BLaER1 treated with 17β-estradiol and CSF1 and Interleukin-3, amounts not matched to agents 10 nM and 100 nM (cell line): Measurements from ENCODE around the gene IGFBP2.

Experiments used
- H3K27ac ChIP-seq, 11 experiments: shearing (Covaris generic); formaldehyde crosslinking; 2 replicates each; pipeline ENCODE4 v1.8.1; 2022
- H3K27me3 ChIP-seq, 11 experiments: shearing (Covaris generic); formaldehyde crosslinking; 2 replicates each; pipeline ENCODE4 v1.8.1; 2022
- H3K36me3 ChIP-seq, 11 experiments: shearing (Covaris generic); formaldehyde crosslinking; 2 replicates each; pipeline ENCODE4 v1.8.1; 2022
- H3K4me1 ChIP-seq, 10 experiments: shearing (Covaris generic); formaldehyde crosslinking; 2 replicates each; pipeline ENCODE4 v1.8.1; 2022
- H3K4me2 ChIP-seq, 11 experiments: shearing (Covaris generic); formaldehyde crosslinking; 2 replicates each; pipeline ENCODE4 v1.8.1; 2022
- H3K4me3 ChIP-seq, 10 experiments: shearing (Covaris generic); formaldehyde crosslinking; 2 replicates each; pipeline ENCODE4 v1.8.1; 2022
- H3K9ac ChIP-seq, 11 experiments: shearing (Covaris generic); formaldehyde crosslinking; 2 replicates each; pipeline ENCODE4 v1.8.1; 2022
- H3K9me3 ChIP-seq, 11 experiments: shearing (Covaris generic); formaldehyde crosslinking; replicated peaks in 1 of 11; 2 replicates each; pipeline ENCODE4 v1.8.1; 2022
- H4K20me1 ChIP-seq, 11 experiments: shearing (Covaris generic); formaldehyde crosslinking; 2 replicates each; pipeline ENCODE4 v1.8.1; 2022
- Cebpa-rat ChIP-seq, 11 experiments: shearing (Covaris generic); IDR thresholded peaks; 2 replicates each; pipeline ENCODE4 v1.8.1; 2022

Gene IGFBP2

GRCh38 chr2:216632952-216633615, at the start of gene IGFBP2:
TSS of gene IGFBP2 (plus strand) at chr2:216633420. CDS start at chr2:216633524, 104 bp downstream.
- H3K4me1 ChIP-seq = peaks cover 40 to 57% (median 50%) of the 10 kb centered on the region in 10 experiments
- peak within 1 kb of the TSS; percentile 81 to 100 (median 98) for H3K4me2 ChIP-seq
- H3K27me3 ChIP-seq = peaks cover 44 to 65% (median 61%) of the 10 kb centered on the region in 11 experiments

GRCh38 chr2:216583606-216584005, 49.6 kb upstream of the IGFBP2 start:
- H3K9ac ChIP-seq = no peak overlapping the region
- no peak overlapping the region for H3K4me3 ChIP-seq
- no peak overlapping the region for H3K4me2 ChIP-seq
- no peaks in the 10 kb centered on the region for H3K27me3 ChIP-seq
- H3K36me3 ChIP-seq = no peaks in the 10 kb centered on the region
- no peak for TF ChIP-seq Cebpa-rat (IDR thresholded peaks at IDR 0.05)
- peaks cover 0 to 5% (median 0%) of the 10 kb centered on the region in 11 experiments; a peak in 1 of 22 replicates for H3K9me3 ChIP-seq
- H3K4me1 ChIP-seq = peaks cover 3 to 25% (median 18%) of the 10 kb centered on the region in 10 experiments; a peak in 19 of 20 replicates
- H3K27ac ChIP-seq = no peak overlapping the region
- H4K20me1 ChIP-seq = no peaks in the 10 kb centered on the region

More at GRCh38 chr2:216632952-216633615, at the start of gene IGFBP2:
- no peak for TF ChIP-seq Cebpa-rat (IDR thresholded peaks at IDR 0.05)
- H3K9ac ChIP-seq = peak within 1 kb of the TSS; percentile 60 to 89 (median 80)
- H3K27ac ChIP-seq = peak within 1 kb of the TSS in 9 of 11 experiments; percentile 65 to 85 (median 81); a peak in 18 of 22 replicates
- H4K20me1 ChIP-seq = peaks cover 0 to 44% (median 18%) of the 10 kb centered on the region in 11 experiments; a peak in 12 of 22 replicates
- H3K4me3 ChIP-seq = peak within 1 kb of the TSS; percentile 69 to 90 (median 82)
- H3K36me3 ChIP-seq = peaks cover 0 to 10% (median 5%) of the 10 kb centered on the region in 11 experiments; a peak in 8 of 22 replicates
- no peaks in the 10 kb centered on the region for H3K9me3 ChIP-seq

GRCh38 chr2:216584112-216584511, 49.1 kb upstream of the IGFBP2 start:
- H3K36me3 ChIP-seq = no peaks in the 10 kb centered on the region
- no peak overlapping the region for H3K9ac ChIP-seq
- H3K4me2 ChIP-seq = no peak overlapping the region
- H3K27me3 ChIP-seq = no peaks in the 10 kb centered on the region
- peaks cover 8 to 30% (median 23%) of the 10 kb centered on the region in 10 experiments; a peak in 19 of 20 replicates for H3K4me1 ChIP-seq
- TF ChIP-seq Cebpa-rat (IDR thresholded peaks at IDR 0.05) = no peak
- H3K4me3 ChIP-seq = no peak overlapping the region
- peaks cover 0 to 5% (median 0%) of the 10 kb centered on the region in 11 experiments; a peak in 1 of 22 replicates for H3K9me3 ChIP-seq
- no peak overlapping the region for H3K27ac ChIP-seq
- no peaks in the 10 kb centered on the region for H4K20me1 ChIP-seq

GRCh38 chr2:216585441-216585840, 47.8 kb upstream of the IGFBP2 start:
- no peaks in the 10 kb centered on the region for H3K36me3 ChIP-seq
- peaks cover 0 to 5% (median 0%) of the 10 kb centered on the region in 11 experiments; a peak in 1 of 22 replicates for H3K9me3 ChIP-seq
- H3K4me2 ChIP-seq = no peak overlapping the region
- H3K4me1 ChIP-seq = peaks cover 19 to 43% (median 36%) of the 10 kb centered on the region in 10 experiments
- TF ChIP-seq Cebpa-rat (IDR thresholded peaks at IDR 0.05) = no peak
- no peak overlapping the region for H3K27ac ChIP-seq
- no peak overlapping the region for H3K4me3 ChIP-seq
- H4K20me1 ChIP-seq = no peaks in the 10 kb centered on the region
- H3K9ac ChIP-seq = no peak overlapping the region
- H3K27me3 ChIP-seq = no peaks in the 10 kb centered on the region

- TF ChIP-seq Cebpa-rat (IDR thresholded peaks at IDR 0.05) = no peak
- Histone ChIP-seq H3K9me3 (peaks cover 0 to 9% (median 0%) of the 10 kb centered on the region in 11 experiments; a peak in 2 of 22 replicates), H3K9ac (no peak overlapping the region), H3K27me3 (no peaks in the 10 kb centered on the region), H4K20me1 (no peaks in the 10 kb centered on the region), H3K27ac (no peak overlapping the region), H3K4me3 (no peak overlapping the region), H3K4me2 (peak overlapping the region; percentile 40 to 77 (median 62); a peak in 20 of 22 replicates), H3K4me1 (peaks cover 19 to 50% (median 44%) of the 10 kb centered on the region in 10 experiments), H3K36me3 (no peaks in the 10 kb centered on the region)
Measured at GRCh38 chr2:216588861-216589710, 44.1 kb upstream of the IGFBP2 start.

- TF ChIP-seq Cebpa-rat (IDR thresholded peaks at IDR 0.05) = no peak
- H3K27ac ChIP-seq = no peak overlapping the region
- no peaks in the 10 kb centered on the region for H3K27me3 ChIP-seq
- H3K4me2 ChIP-seq = peak overlapping the region; percentile 40 to 77 (median 62); a peak in 16 of 22 replicates
- H4K20me1 ChIP-seq = no peaks in the 10 kb centered on the region
- H3K36me3 ChIP-seq = no peaks in the 10 kb centered on the region
- no peak overlapping the region for H3K4me3 ChIP-seq
- peaks cover 0 to 9% (median 0%) of the 10 kb centered on the region in 11 experiments; a peak in 2 of 22 replicates for H3K9me3 ChIP-seq
- no peak overlapping the region; a peak in 1 of 22 replicates for H3K9ac ChIP-seq
- H3K4me1 ChIP-seq = peaks cover 19 to 50% (median 44%) of the 10 kb centered on the region in 10 experiments
Measured at GRCh38 chr2:216589791-216590190, 43.4 kb upstream of the IGFBP2 start.

GRCh38 chr2:216590780-216591179, 42.4 kb upstream of the IGFBP2 start:
- no peaks in the 10 kb centered on the region for H3K36me3 ChIP-seq
- no peak overlapping the region for H3K27ac ChIP-seq
- peaks cover 0 to 9% (median 0%) of the 10 kb centered on the region in 11 experiments; a peak in 2 of 22 replicates for H3K9me3 ChIP-seq
- H3K4me3 ChIP-seq = no peak overlapping the region
- peaks cover 19 to 50% (median 44%) of the 10 kb centered on the region in 10 experiments for H3K4me1 ChIP-seq
- H3K9ac ChIP-seq = no peak overlapping the region
- H3K27me3 ChIP-seq = no peaks in the 10 kb centered on the region
- H3K4me2 ChIP-seq = peak overlapping the region in 8 of 11 experiments; percentile 27 to 77 (median 67); a peak in 13 of 22 replicates
- TF ChIP-seq Cebpa-rat (IDR thresholded peaks at IDR 0.05) = no peak
- H4K20me1 ChIP-seq = no peaks in the 10 kb centered on the region

GRCh38 chr2:216591480-216591879, 41.7 kb upstream of the IGFBP2 start:
- Histone ChIP-seq H3K4me1 (peaks cover 19 to 45% (median 38%) of the 10 kb centered on the region in 10 experiments), H3K4me2 (peak overlapping the region in 1 of 11 experiments; percentile 77; a peak in 5 of 22 replicates), H3K36me3 (no peaks in the 10 kb centered on the region), H3K27me3 (no peaks in the 10 kb centered on the region), H4K20me1 (no peaks in the 10 kb centered on the region), H3K27ac (no peak overlapping the region), H3K9ac (no peak overlapping the region), H3K4me3 (no peak overlapping the region), H3K9me3 (peaks cover 0 to 9% (median 0%) of the 10 kb centered on the region in 11 experiments; a peak in 2 of 22 replicates)
- no peak for TF ChIP-seq Cebpa-rat (IDR thresholded peaks at IDR 0.05)
